Gastroesophageal sphincter (tissue), 4 donors: Measurements from ENCODE around the gene OCIAD2. TPM values are rescaled to one million over a fixed set of nuclear protein-coding genes. Genes with fewer than 3 reads are reported as not detected.

Source experiments
- ATAC-seq: fragments of 150-250 bp; one replicate; pipeline ENCODE4 v1.9.1; 2016; ENCODE audit warnings: mild to moderate bottlenecking, moderate library complexity
- H3K27ac ChIP-seq, 4 donors: fragments of 200-600 bp; sonication (generic) in 3 of 4; 1 replicate in 3 of 4; 2 replicates in 1 of 4; pipeline ENCODE4 v1.5.1; 2016 to 2019
- H3K27me3 ChIP-seq: fragments of 200-600 bp; sonication (generic); one replicate; pipeline ENCODE4 v1.5.1; 2019
- H3K36me3 ChIP-seq, 2 donors: fragments of 200-600 bp; sonication (generic); one replicate each; pipeline ENCODE4 v1.5.1; 2019; ENCODE audit warnings: control low read depth in 1 of 2
- H3K4me1 ChIP-seq, 3 donors: fragments of 200-600 bp; sonication (generic); 1 replicate in 2 of 3; 2 replicates in 1 of 3; pipeline ENCODE4 v1.5.1; 2016 to 2019; ENCODE audit warnings: control low read depth in 2 of 3
- H3K4me3 ChIP-seq, 2 donors: fragments of 200-600 bp; sonication (generic); one replicate each; pipeline ENCODE4 v1.5.1; 2019; ENCODE audit warnings: mild to moderate bottlenecking in 1 of 2, moderate library complexity in 1 of 2
- H3K9me3 ChIP-seq, 3 donors: fragments of 200-600 bp; sonication (generic); one replicate each; pipeline ENCODE4 v1.5.1; 2017 to 2019; ENCODE audit warnings: control low read depth in 2 of 3
- CTCF ChIP-seq, 4 experiments: fragments of 200-600 bp in 2 of 4; fragments of 450-650 bp in 2 of 4; sonication (generic) in 1 of 4; IDR thresholded peaks; one replicate each; pipeline ENCODE4 v1.5.1; 2017 to 2019; ENCODE audit warnings: antibody characterized with exemption in 4 of 4, mild to moderate bottlenecking in 2 of 4, moderate library complexity in 2 of 4
- EP300 ChIP-seq: sonication (generic); formaldehyde crosslinking; IDR thresholded peaks from one replicate; pipeline ENCODE4 v1.6.1; 2017; ENCODE audit warnings: antibody characterized with exemption, mild to moderate bottlenecking
- POLR2A ChIP-seq, 2 donors: fragments of 450-650 bp; IDR thresholded peaks; one replicate each; pipeline ENCODE4 v1.6.1; 2017; ENCODE audit warnings: antibody characterized with exemption in 2 of 2, mild to moderate bottlenecking in 2 of 2, moderate library complexity in 1 of 2
- POLR2AphosphoS5 ChIP-seq: sonication (generic); formaldehyde crosslinking; IDR thresholded peaks from one replicate; pipeline ENCODE4 v1.6.1; 2017; ENCODE audit warnings: antibody characterized with exemption
- whole genome bisulfite sequencing, 2 donors: methylation state at CpG; one replicate each; pipeline ENCODE4 v1.1.5; 2018; ENCODE audit warnings: low coverage in 1 of 2; 5-methylcytosine and 5-hydroxymethylcytosine counted together
- total RNA-seq, 4 donors: library from RNA; depleted of rRNA; stranded (reverse); fragments of >200 nt; gene quantifications; one replicate each; pipeline ENCODE4 v1.1.0, GENCODE V29; 2016

OCIAD2 gene
- total RNA-seq, 4 donors from 2014 or later: 2.4 to 9.3 (median 5.0) TPM

- no peak for TF ChIP-seq CTCF (IDR thresholded peaks at IDR 0.05)
- no peak for TF ChIP-seq POLR2A (IDR thresholded peaks at IDR 0.05)
- TF ChIP-seq EP300: no peak
- TF ChIP-seq POLR2AphosphoS5: no peak
- peaks cover 5 to 45% of the 10 kb centered on the region in 2 donors for H3K36me3 ChIP-seq
- H3K9me3 ChIP-seq: no peaks in the 10 kb centered on the region
- no peak overlapping the region for H3K27ac ChIP-seq
- WGBS, 2 donors: 38 to 92% methylated on average over 1 to 3 of the region's 3 CpGs
- H3K4me3 ChIP-seq: no peak overlapping the region
- H3K4me1 ChIP-seq: no peaks in the 10 kb centered on the region
- no peak for ATAC-seq
- H3K27me3 ChIP-seq: no peaks in the 10 kb centered on the region
Observed at GRCh38 chr4:48862038-48862437, 44.5 kb downstream of the OCIAD2 start.

- no peaks in the 10 kb centered on the region for H3K9me3 ChIP-seq
- peaks cover 5 to 83% of the 10 kb centered on the region in 2 donors for H3K36me3 ChIP-seq
- WGBS, 2 donors: 86 to 92% methylated on average over 4 to 6 of the region's 7 CpGs
- no peak for ATAC-seq
- H3K27me3 ChIP-seq: no peaks in the 10 kb centered on the region
- H3K4me1 ChIP-seq: no peaks in the 10 kb centered on the region
- H3K27ac ChIP-seq: no peak overlapping the region
- TF ChIP-seq POLR2A (IDR thresholded peaks at IDR 0.05) (no peak), EP300 (no peak), CTCF (IDR thresholded peaks at IDR 0.05) (no peak), POLR2AphosphoS5 (no peak)
- no peak overlapping the region for H3K4me3 ChIP-seq
Observed at GRCh38 chr4:48858130-48858529, 48.4 kb downstream of the OCIAD2 start.

GRCh38 chr4:48854982-48855381 is 51.6 kb downstream of the OCIAD2 start:
- 88 to 89% methylated on average over 2 of the region's 2 CpGs for WGBS, 2 donors
- Histone ChIP-seq H3K27ac (no peak overlapping the region), H3K4me1 (no peaks in the 10 kb centered on the region), H3K36me3 (peaks cover 5 to 97% of the 10 kb centered on the region in 2 donors), H3K27me3 (no peaks in the 10 kb centered on the region), H3K4me3 (no peak overlapping the region), H3K9me3 (no peaks in the 10 kb centered on the region)
- no peak for ATAC-seq
- no peak for TF ChIP-seq CTCF (IDR thresholded peaks at IDR 0.05)
- no peak for TF ChIP-seq POLR2A (IDR thresholded peaks at IDR 0.05)
- no peak for TF ChIP-seq EP300
- no peak for TF ChIP-seq POLR2AphosphoS5

GRCh38 chr4:48854395-48854683 is 52.2 kb downstream of the OCIAD2 start:
- TF ChIP-seq POLR2AphosphoS5: no peak
- Histone ChIP-seq H3K27me3 (no peaks in the 10 kb centered on the region), H3K4me3 (no peak overlapping the region), H3K9me3 (no peaks in the 10 kb centered on the region), H3K4me1 (no peaks in the 10 kb centered on the region), H3K27ac (no peak overlapping the region), H3K36me3 (peaks cover 5 to 94% of the 10 kb centered on the region in 2 donors)
- ATAC-seq: no peak
- 100% methylated on average over 1 of the region's 1 CpG for WGBS, 2 donors

- 92 to 95% methylated on average over 4 of the region's 4 CpGs for whole genome bisulfite sequencing, 2 donors
- Histone ChIP-seq H3K9me3 (no peaks in the 10 kb centered on the region), H3K27me3 (no peaks in the 10 kb centered on the region), H3K36me3 (peaks cover 5 to 95% of the 10 kb centered on the region in 2 donors), H3K4me1 (no peaks in the 10 kb centered on the region), H3K4me3 (no peak overlapping the region), H3K27ac (no peak overlapping the region)
- no peak for ATAC-seq
- TF ChIP-seq POLR2AphosphoS5: no peak
- TF ChIP-seq POLR2A (IDR thresholded peaks at IDR 0.05): no peak
- TF ChIP-seq CTCF (IDR thresholded peaks at IDR 0.05): no peak
- no peak for TF ChIP-seq EP300
Observed at GRCh38 chr4:48853604-48854394, 52.8 kb downstream of the OCIAD2 start.
